ENCODE results near the gene COL15A1.

Gene COL15A1

GRCh38 chr9:98974106-98974505, 30.4 kb downstream of the COL15A1 start:
- DNase-seq: no peak

DNA sequence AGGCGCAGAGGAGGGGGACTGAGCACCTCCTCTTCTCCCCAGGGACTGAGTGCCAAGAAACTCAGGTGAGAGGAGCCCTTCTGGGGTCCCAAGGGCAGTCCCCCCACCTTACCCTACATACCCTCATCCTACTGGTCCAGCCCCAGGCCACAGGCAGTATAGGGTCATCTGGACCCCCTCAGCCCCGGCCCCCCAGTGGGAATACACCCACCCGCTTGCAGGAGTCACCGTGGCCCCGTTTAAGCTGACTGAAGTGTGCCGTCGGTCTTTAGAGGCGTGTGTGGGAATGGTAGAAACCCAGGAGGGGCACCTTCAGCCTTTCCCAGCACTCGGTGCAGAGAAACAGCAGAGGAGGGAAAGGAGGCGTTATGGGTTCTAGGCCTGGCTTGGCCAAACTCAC, 30.8 kb downstream of the COL15A1 start:
- no peak for DNase-seq

DNA sequence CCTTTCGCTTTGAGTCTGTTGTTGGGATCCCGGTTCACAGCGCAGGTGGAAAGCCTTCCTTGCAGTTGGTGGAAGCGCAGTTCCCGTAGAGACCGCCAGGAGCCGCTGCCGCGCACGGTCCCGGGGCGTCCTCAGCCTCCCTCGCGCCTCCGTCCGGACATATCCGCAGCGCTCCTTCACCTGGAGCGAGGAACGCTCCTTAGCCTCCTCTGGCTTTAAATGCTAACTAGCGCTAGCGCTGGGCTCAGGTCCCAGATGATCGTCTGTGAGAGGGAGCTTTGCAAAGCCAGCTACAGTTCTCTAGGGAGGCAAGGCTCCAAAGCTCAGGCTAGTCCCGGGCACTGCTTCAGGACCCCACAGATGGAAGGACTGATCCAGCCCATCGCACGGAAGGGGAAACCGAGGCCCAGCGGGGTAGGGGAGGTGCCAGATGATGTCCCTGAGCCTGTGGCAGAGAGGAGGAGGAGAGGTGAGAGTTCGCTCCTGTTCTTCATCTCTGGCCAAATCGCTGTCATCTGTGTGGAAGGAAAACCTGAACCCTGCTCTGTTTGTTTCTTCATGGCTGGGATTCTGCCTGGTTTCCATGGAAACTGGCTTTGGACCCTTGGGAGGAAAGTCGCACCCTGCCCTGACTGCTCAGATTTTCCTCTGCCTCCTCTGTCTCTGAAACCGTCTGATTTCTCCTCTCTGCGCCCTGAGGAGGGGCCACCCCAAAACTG, 31.4 kb downstream of the COL15A1 start:
- DNase-seq: peak; percentile 92

GRCh38 chr9:98975838-98976237, 32.1 kb downstream of the COL15A1 start:
- no peak for DNase-seq

- no peak for DNase-seq
Measured at GRCh38 chr9:98977246-98977714, 33.6 kb downstream of the COL15A1 start.

DNA sequence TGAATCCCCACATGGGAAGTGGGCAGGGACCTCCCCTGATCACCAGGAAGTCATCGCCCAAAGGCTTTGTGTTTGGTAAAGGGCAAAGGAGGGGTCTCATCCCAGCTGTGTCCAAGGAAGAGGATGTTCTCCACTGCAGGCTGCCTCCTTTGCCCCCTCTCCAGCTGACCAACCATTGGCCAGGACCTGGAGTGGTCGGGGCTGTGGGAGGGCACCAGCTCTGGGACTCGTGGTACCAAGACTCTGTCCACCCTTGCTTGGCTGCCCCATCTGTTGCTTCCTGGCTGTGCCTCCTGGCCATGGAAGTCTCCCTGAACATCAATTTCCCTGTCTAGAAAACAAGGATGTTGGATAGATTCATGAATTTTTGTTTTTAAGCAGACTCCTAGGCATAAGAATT, 34.1 kb downstream of the COL15A1 start:
- no peak for DNase-seq

DNA sequence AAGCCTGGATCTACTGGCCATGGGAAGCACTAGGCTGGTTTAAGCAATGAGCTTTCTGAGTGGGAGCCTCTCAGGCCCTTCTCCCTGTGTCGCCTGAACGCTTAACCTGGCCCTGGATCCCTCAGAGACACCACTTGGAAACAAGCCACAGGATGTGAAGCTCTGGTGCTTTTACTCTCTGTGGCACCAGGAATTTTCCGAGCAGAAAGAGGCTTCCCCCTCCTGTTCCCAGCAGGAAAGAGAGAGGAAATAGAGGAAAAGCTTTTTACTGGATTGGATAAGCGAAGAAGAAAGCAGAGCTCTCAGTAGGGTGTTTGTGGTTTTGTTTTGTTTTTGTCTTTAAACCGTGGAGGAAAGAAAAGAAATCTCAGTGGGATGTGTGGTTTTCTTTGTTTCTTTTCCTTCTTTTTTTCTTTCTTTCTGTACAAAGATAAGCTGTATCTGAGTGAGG, 34.5 kb downstream of the COL15A1 start:
- DNase-seq: no peak

- no peak for DNase-seq
Measured at GRCh38 chr9:98980291-98980690, 36.6 kb downstream of the COL15A1 start.

DNA sequence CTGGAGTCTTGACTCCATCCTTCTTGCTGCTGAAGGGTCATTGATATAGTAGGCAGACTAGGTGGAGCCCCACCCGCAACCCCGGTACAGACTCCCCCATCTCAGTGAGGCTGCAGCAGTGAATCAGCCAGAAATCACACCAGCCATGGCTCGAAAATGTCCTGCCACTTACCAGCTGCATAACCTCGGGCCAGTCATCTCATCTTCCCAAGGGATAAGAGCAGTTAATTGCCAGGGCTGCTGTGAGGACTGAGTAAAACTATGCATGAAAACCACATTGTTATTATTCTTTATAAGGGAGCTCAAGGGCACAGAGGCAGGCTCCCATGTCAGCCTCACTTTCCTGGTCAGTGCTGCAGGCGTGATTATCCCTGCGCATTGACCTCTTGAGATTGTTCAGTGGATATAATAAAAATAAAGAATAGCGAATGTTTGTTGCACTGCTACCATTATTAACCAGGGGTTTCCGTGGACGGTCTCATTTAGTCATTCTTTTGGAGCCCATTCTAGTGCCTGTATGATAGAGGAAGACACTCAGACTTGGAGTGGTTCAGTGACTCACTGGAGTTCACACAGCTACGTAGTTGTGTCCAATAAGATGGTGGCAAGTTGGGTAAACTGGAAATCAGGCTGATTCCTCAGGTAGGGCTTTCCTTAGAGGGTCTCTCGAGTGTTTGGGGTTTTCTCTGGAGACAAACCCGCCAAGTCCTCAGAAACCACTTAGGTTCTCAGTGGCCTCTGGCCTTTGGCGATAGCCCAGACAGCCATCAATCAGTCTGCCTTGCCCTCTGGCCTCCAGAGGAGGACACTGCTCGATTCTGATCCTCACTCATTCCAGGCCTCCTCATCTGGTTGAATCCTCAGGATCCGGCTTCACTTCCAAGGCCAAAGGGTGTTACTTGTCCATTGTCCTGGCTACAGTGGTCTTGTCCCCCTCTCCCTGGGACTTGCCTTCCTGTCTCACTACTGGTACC, 39.9 kb downstream of the COL15A1 start:
- no peak for DNase-seq

GRCh38 chr9:98985596-98985995, 41.9 kb downstream of the COL15A1 start:
- no peak for DNase-seq

GRCh38 chr9:98986866-98987651, 43.4 kb downstream of the COL15A1 start:
- no peak for DNase-seq

DNA sequence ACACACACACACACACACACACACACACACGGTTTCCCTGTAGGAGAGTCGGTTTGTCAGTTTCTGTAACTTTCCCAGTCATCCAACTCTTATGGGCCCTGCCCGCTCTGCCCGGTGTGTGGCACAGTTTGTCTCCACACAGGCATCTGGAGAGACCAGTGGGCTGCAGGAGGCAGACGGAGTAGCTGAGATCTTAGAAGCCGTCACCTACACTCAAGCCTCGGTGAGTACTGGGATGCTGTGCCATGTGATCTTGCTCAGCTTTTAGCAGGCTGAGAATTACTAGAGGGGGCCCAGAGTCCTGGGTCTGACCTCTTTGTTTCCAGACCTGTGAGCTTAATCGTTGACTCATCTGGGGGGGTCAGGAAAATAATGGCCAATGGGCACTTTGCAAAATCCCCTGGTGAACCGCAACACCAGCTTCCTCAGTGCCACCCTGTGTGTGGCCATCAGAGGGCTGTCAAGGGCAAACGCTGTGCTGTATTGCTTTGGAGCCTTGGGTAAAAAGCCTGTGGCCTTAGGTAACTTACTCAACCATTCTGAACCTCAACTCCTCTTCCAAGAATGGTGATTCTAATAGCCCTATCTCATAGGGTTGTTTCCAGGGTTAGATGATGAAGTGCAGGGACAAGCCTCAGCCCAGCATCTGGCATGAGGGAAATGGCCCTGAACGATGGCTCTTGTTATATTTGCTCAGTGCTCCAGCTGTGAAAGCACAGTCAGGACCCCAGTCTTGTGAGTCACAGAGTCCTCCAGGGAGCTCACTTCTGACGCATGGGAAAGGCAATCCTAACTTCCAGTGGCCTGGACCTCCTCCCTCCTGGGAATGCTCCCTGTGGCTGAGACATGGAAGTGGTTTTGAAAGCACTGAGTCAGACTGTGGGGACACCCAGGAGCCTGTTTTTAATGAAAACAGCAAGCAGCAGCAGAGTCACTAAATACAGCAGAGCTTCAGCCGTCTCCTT, 45.6 kb downstream of the COL15A1 start:
- no peak for DNase-seq

DNA sequence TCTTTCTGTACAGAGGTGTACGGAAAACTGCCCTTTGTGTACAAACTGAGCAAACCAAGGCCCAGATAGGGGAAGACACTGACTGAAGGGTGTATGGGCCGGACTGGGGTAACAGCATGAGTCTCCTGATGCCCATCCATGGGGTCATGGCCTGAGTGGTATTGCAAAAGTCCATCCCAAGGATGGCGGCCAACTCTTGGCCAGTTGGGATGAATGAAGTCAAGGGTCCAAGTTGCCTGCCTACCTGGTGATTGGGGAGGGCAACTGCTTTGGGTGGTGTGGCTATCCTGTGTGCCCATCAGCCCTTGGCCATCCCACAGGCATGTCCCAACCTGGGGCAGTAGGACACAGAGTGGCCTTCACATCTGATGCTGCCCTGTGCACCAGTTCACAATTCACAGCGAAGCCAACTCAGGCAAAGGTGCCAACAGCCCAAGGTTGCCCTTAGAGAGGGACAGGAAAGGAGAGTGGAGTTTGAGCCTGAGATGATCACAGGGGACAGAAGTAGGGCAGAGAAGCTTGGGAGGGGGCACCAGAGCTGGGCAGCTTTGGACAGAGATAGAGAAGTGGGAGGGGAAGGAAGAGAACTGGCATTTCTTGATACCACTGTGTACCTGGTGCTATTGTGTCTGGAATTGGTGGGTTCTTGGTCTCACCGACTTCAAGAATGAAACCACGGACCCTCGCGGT, 46.6 kb downstream of the COL15A1 start:
- DNase-seq: no peak

DNA sequence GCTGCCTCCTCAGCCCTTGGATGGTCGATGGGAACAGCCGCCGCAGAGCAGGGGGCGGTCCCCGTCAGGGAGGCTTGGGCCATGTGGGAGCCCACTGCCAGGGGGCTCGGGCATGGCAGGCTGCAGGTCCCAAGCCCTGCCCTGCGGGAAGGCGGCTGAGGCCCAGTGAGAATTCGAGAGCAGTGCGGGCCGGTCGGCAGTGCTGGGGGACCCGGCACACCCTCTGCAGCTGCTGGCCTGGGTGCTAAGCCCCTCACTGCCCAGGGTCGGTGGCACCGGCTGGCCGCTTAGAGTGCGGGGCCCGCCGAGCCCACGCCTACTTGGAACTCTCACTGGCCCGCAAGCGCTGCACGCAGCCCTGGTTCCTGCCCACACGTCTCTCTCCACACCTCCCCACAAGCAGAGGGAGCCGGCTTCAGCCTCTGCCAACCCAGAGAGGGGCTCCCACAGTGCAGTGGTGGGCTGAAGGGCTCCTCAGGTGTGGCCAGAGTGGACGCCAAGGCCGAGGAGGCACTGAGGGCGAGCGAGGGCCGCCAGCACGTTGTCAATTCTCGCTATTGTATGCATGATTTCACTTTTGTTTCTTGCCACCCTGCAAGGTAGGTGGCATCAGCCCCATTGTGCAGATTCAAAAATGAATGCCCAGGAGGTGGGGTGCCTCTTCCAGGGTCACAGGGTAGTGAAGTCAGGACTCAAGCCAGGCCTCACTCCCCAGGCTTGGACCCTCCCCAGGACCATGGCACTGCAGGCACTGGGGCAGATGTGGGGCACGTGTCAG, 48.6 kb downstream of the COL15A1 start:
- no peak for DNase-seq

GRCh38 chr9:98992885-98993569, 49.3 kb downstream of the COL15A1 start:
- DNase-seq: no peak

- DNase-seq: peak; percentile 73
Measured at GRCh38 chr9:98993570-98993945, 49.9 kb downstream of the COL15A1 start.

DNA sequence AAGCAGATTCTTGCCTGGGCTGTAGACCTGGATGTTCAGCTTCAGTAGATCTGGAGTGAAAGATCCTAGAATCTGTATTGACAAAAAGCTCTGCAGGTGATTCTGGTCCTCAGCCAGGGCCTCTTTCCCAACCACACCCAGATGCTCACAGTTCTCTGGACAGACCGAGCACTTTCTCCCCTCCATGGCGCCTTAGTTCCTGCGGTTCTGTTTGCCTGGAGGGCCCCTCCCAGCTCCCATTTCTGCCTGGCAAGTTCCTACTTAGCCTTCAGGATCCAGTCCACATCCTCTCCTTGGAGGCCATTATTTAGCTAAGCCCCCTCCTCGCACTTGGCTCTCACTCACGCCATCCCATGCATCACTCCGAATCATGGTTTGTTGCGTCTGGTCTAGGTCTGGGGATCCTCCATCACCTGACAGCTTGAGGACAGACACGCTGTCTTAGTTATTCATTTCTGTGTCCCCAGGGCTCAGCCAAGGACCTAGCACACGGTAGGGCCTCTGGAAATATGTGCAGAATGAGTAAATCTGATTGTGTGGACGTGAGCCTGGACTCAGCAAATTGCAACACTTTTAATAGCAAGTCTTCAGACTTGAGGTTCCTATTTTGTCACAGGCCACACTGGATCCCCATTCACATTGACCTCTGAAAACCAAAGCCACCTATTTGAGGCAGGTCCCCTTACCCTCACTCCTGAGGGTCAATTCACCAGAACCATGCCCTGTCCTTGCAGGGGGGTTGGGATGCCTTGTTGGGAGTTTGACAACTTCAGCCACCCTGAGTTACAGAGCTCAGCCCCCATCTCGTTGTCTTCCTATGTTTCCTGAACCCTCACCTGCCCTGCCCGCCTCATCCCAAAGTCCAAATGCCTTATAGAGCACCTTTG, 50.7 kb downstream of the COL15A1 start:
- DNase-seq: no peak

DNA sequence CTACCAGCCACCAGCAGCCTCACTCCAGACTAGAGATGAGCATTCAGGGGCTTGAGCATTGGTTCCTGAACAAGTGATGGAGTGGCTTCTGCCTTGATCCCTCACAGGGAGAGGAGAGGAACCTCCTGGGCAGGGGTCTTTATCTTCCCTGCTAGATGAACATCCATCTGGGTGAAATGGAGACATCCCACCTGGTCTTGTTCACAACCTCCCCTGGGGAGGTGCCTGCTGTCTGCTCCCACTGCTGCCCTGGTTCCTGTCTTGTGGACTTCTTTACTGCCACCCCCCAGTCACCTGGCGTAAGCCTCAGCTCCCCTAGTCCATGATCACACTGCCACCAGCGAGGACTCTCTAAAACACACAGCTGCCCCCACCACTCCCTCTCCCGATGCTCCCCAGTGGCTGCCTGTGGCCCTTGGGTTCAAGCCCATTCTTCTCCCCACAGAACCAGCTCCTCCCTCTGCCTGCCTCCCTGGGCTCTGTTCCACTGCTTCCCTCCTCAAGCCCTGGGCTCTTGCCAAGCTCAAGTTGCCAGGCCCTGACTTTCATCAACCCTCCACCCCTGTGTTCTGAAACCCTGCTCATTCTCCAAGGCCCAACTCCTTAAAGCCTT, 51.5 kb downstream of the COL15A1 start:
- DNase-seq: no peak

Data from activated effector memory CD4-positive, alpha-beta T cell treated with anti-CD3 and anti-CD28 coated beads, Interleukin-2, amount 50 U/mL, for 16 hours (primary cell).